BJ (cell line): ENCODE results near the gene ALDH3A2. TPM values are rescaled to one million over a fixed set of nuclear protein-coding genes. Genes with fewer than 3 reads are reported as not detected.

Experiments
- CTCF ChIA-PET: fragments of 350-600 bp; formaldehyde crosslinking; extraction: SDS; loops from one replicate; lab custom pipeline; 2021; ENCODE audit warnings: antibody characterized with exemption, inconsistent platforms; lab: Yijun Ruan, JAX
- POLR2A ChIA-PET: fragments of 300-600 bp; sonication (Branson Sonifier 250); formaldehyde crosslinking; extraction: SDS; loops from one replicate; lab custom pipeline; 2021; ENCODE audit warnings: antibody characterized with exemption; lab: Charles Lee
- DNase-seq: peaks from one replicate; pipeline ENCODE4 v3.0.0-alpha.2; 2011; ENCODE audit warnings: low read depth
- H3K27me3 ChIP-seq: 2 replicates; pipeline ENCODE4 v1.6.0; 2011; ENCODE audit warnings: low read length; ENCODE audit not compliant: control insufficient read depth, insufficient read depth
- H3K36me3 ChIP-seq: 2 replicates; pipeline ENCODE4 v1.5.1; 2011; ENCODE audit warnings: low read length; ENCODE audit not compliant: control insufficient read depth, insufficient read depth
- H3K4me3 ChIP-seq: 2 replicates; pipeline ENCODE4 v1.5.1; 2011; ENCODE audit warnings: low read depth, mild to moderate bottlenecking, control low read depth, low read length
- CTCF ChIP-seq: IDR thresholded peaks from 2 replicates; pipeline ENCODE4 v1.5.1; 2011; ENCODE audit warnings: low read depth, mild to moderate bottlenecking, control low read depth, inconsistent platforms, low read length, moderate library complexity; ENCODE audit not compliant: insufficient read depth
- polyA plus RNA-seq: library from polyadenylated mRNA; depleted of rRNA; stranded (reverse); fragments of >200 nt; gene quantifications from 2 replicates; pipeline ENCODE4 v1.2.3, GENCODE V29; 2011

The ALDH3A2 gene
- polyA plus RNA-seq, 1 experiment, result 10.2 TPM

GRCh38 chr17:19716108-19717030, 67.8 kb downstream of the ALDH3A2 start, which contains the start of gene SLC47A2:
Gene SLC47A2 (minus strand): TSS chr17:19716584. CDS start chr17:19716555, 29 bp downstream.
- TF ChIP-seq CTCF, result no peak
- CTCF ChIA-PET, result interaction anchor here (0.6 to 2.2 kb wide), 2 partner anchors 10 to 139 kb away, joined by 4 to 6 read pairs; no protein-coding TSS in a partner anchor
- no peaks in the 10 kb centered on the region for H3K36me3 ChIP-seq
- no peak for DNase-seq
- POLR2A ChIA-PET, result no interaction called here
- H3K27me3 ChIP-seq, result peaks cover 1% of the 10 kb centered on the region; the same call in 1 of the 2 replicates
- H3K4me3 ChIP-seq, result no peak within 1 kb of the TSS

- Histone ChIP-seq H3K27me3 (peaks cover 1% of the 10 kb centered on the region; the same call in 1 of the 2 replicates), H3K4me3 (no peak overlapping the region), H3K36me3 (no peaks in the 10 kb centered on the region)
- TF ChIP-seq CTCF, result no peak
- CTCF ChIA-PET, result interaction anchor here (2.2 kb wide), 1 partner anchor 10 kb away, joined by 6 read pairs; no protein-coding TSS in a partner anchor
- POLR2A ChIA-PET, result no interaction called here
- no peak for DNase-seq
Measured at GRCh38 chr17:19717031-19717360, 68.4 kb downstream of the ALDH3A2 start.

- POLR2A ChIA-PET, result no interaction called here
- no peaks in the 10 kb centered on the region for H3K36me3 ChIP-seq
- peaks cover 1% of the 10 kb centered on the region; the same call in 1 of the 2 replicates for H3K27me3 ChIP-seq
- CTCF ChIA-PET, result no interaction called here
- DNase-seq, result no peak
- H3K4me3 ChIP-seq, result no peak overlapping the region
- no peak for TF ChIP-seq CTCF
Measured at GRCh38 chr17:19717411-19717908, 68.9 kb downstream of the ALDH3A2 start.

GRCh38 chr17:19718041-19718612, 69.6 kb downstream of the ALDH3A2 start:
- ChIA-PET POLR2A (no interaction called here), CTCF (interaction anchor here (0.9 to 1.0 kb wide), 2 partner anchors 27 to 35 kb away, joined by 3 to 4 read pairs; no protein-coding TSS in a partner anchor)
- Histone ChIP-seq H3K36me3 (no peaks in the 10 kb centered on the region), H3K27me3 (peaks cover 1% of the 10 kb centered on the region; the same call in 1 of the 2 replicates), H3K4me3 (no peak overlapping the region)
- TF ChIP-seq CTCF, result no peak
- DNase-seq, result no peak
